SJSA1 (cell line): ENCODE results near the gene OR2V2. TPM values are rescaled to one million over a fixed set of nuclear protein-coding genes. Genes with fewer than 3 reads are reported as not detected.
"Not testable (repeated sequence)": the region's sequence is repeated elsewhere in the genome, so short reads cannot be mapped to it uniquely, and the experiment has no call there.

ENCODE experiments used
- DNase-seq, 2 experiments: peaks; one replicate each; pipeline ENCODE4 v3.0.0-alpha.2; 2015 to 2020; ENCODE audit warnings: low spot score in 2 of 2, low read depth in 1 of 2
- H3K27ac ChIP-seq: fragments of 250-450 bp; sonication (Bioruptor Pico); 2 replicates; pipeline ENCODE4 v1.5.1; 2020; ENCODE audit warnings: mild to moderate bottlenecking, moderate library complexity
- H3K27me3 ChIP-seq: fragments of 250-450 bp; sonication (Bioruptor Pico); replicated peaks from 2 replicates; pipeline ENCODE4 v1.5.1; 2020; ENCODE audit warnings: mild to moderate bottlenecking, moderate library complexity
- H3K36me3 ChIP-seq: fragments of 250-450 bp; sonication (Bioruptor Pico); 2 replicates; pipeline ENCODE4 v1.5.1; 2020; ENCODE audit warnings: mild to moderate bottlenecking
- H3K4me1 ChIP-seq: fragments of 250-450 bp; sonication (Bioruptor Pico); replicated peaks from 2 replicates; pipeline ENCODE4 v1.6.1; 2021; ENCODE audit warnings: mild to moderate bottlenecking
- H3K4me3 ChIP-seq: fragments of 250-450 bp; sonication (Bioruptor Pico); 2 replicates; pipeline ENCODE4 v1.5.1; 2020; ENCODE audit warnings: mild to moderate bottlenecking
- H3K9me3 ChIP-seq: fragments of 250-450 bp; sonication (Bioruptor Pico); replicated peaks from 2 replicates; pipeline ENCODE4 v1.5.1; 2020; ENCODE audit warnings: mild to moderate bottlenecking
- total RNA-seq: library from RNA; depleted of rRNA; stranded (reverse); fragments of >200 nt; shearing (Covaris generic); gene quantifications from 2 replicates; pipeline ENCODE4 v1.2.3, GENCODE V29; 2014

OR2V2 gene
- total RNA-seq, 1 experiment from 2014 or later = not detected

DNA sequence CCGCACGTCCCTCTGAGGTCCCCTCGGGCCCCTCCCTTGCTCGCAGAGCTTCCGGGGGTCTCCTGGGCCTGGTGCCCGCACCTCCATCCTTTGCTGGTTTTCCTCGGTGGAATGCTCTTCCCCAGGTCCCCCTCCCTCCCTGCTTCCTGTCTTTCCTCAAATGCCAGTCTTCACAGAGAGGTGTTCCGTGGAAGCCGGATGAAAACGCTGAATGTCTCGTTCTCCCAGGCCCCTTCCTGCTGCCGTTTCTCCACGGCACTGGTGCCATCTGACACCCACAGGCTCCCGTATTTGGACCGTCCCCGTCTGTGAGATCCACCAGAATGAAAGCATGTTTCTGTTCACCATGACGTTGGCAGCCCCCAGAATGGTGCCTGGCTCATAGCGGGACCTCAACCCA, 20.5 kb upstream of the OR2V2 start:
- H3K27me3 ChIP-seq = peaks cover 25% of the 10 kb centered on the region
- H3K9me3 ChIP-seq = no peaks in the 10 kb centered on the region; the same call in 1 of the 2 replicates
- H3K27ac ChIP-seq = no peak overlapping the region

DNA sequence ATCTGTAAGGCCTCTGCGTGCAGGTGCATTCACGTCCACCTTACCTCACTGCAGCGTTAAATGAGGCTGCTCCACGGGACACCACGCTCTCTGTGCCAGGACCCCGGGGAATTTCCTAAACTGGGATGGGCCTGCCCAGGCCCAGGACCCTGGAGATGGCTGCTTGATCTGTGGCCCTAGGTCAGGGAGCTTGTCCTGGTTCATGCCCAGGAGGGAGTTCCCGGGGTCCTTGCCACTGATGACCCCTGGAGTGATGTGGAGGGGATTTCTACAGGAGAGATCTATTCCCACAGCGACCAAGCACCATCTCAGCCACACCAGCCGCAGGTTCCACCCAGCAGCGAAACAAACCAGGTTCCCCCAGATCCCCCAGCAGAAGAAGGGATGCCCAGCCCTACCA, 19.9 kb upstream of the OR2V2 start:
- H3K4me1 ChIP-seq = no peaks in the 10 kb centered on the region
- no peak overlapping the region for H3K27ac ChIP-seq
- H3K36me3 ChIP-seq = no peaks in the 10 kb centered on the region
- no peaks in the 10 kb centered on the region; the same call in 1 of the 2 replicates for H3K9me3 ChIP-seq
- DNase-seq = no peak
- no peak overlapping the region for H3K4me3 ChIP-seq
- peaks cover 31% of the 10 kb centered on the region for H3K27me3 ChIP-seq

More for the DNA sequence above, 20.5 kb upstream of the OR2V2 start:
- DNase-seq = no peak
- no peaks in the 10 kb centered on the region for H3K36me3 ChIP-seq
- H3K4me1 ChIP-seq = no peaks in the 10 kb centered on the region
- no peak overlapping the region for H3K4me3 ChIP-seq

DNA sequence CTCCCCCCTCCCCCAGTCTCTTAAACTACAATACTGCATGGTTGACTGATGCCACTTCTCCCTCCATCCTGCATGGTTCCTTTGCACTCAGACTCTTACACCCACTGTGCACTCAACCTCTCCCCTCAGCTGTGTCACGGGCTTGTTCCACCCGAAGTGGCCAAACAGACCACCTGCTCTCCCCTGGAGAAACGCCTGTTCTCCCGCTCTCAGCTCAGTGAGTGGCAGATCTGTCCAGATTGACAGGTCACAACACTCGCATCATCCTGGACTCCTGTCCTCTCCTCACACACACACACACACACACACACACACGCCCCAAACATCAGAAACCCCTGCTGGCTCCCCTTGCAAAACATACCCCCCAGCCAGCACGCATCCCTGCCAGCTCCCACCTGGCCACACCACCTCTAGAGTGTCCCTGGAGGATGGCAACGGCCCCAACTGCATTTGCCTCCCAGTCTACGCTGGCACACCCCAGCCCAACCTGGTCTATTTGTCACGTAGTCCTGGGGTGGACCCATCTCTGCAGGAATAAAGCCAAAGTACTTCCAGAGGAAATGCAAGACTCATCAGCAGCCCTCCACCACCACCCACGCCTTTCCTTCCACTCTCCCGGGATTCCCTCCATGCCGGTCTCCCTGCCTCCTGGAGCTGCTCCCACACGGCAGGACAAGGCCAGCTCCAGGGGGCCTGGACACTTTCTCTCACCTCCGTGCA, 19.3 kb upstream of the OR2V2 start:
- Histone ChIP-seq H3K36me3 (no peaks in the 10 kb centered on the region), H3K9me3 (no peaks in the 10 kb centered on the region; the same call in 1 of the 2 replicates), H3K4me3 (no peak overlapping the region), H3K27ac (no peak overlapping the region), H3K27me3 (peaks cover 26% of the 10 kb centered on the region), H3K4me1 (no peaks in the 10 kb centered on the region)
- DNase-seq = no peak

DNA sequence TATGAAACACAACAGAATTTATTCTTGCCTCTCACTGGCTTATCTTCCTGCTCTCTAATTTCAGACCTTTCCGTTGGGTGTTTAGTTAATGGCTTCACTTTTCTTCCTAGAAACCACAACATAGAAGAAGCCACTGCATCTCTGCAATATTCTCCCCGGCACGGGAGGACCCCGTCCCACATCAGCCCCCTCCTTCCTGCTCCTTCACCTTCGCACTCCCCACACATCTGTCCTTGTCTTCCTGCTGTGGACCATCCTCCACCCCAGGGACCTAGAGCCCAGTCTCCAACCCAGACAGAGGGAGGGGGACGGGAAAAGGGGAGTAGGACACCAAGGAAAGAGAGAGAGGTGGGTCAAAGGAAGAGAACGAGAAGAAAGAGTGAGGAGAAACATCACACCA, 17.8 kb upstream of the OR2V2 start:
- Histone ChIP-seq H3K4me1 (no peaks in the 10 kb centered on the region), H3K4me3 (no peak overlapping the region), H3K27me3 (peaks cover 24% of the 10 kb centered on the region), H3K36me3 (no peaks in the 10 kb centered on the region), H3K27ac (no peak overlapping the region), H3K9me3 (no peaks in the 10 kb centered on the region; the same call in 1 of the 2 replicates)
- DNase-seq = no peak

GRCh38 chr5:181130081-181130480, 17.3 kb upstream of the OR2V2 start:
- not testable (repeated sequence) for H3K36me3 ChIP-seq, H3K9me3 ChIP-seq, DNase-seq, H3K4me3 ChIP-seq, H3K27ac ChIP-seq, H3K4me1 ChIP-seq
- H3K27me3 ChIP-seq = peaks cover 24% of the 10 kb centered on the region

DNA sequence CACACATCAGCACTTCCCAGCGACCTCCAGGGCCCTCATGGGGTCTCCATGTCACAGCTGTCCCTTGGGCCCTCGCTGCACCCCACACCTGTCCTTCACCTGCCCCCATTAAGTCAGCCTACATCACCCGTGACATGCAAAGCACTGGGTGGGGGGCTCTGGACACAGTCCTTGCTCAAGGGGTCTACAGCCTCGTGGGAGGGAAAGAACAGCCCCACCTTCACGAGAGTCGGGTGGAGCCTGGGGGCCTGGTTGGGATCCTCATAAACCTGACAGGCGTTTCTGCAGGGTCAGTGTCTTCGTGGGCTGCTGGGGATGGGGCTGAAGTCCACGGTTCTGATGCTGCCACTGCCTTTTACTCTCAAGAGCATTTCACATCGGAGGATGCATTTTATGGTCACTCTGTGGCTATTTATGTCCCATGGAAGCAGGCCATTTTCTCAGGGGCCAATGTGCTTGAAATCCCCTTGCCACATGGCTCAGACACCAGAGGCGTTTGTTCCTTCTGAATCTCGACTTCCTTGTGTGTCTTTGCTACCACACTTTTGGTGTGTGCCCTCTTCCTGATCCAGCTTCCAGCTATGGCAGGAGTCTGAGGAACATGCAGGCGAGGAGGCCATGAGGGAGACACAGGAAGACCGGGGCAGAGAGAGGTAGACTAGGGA, 16.4 kb upstream of the OR2V2 start, which contains the start of gene OR2V1:
Gene OR2V1, minus strand, starts transcription at position 338 of the 665 bp plus-strand sequence. CDS start 5,865 bp downstream, outside the sequence.
- H3K27ac ChIP-seq = no peak within 1 kb of the TSS
- no peak for DNase-seq

GRCh38 chr5:181131514-181131913, 15.9 kb upstream of the OR2V2 start:
- Histone ChIP-seq H3K9me3 (peaks cover 4% of the 10 kb centered on the region; the same call in 1 of the 2 replicates), H3K4me1 (no peaks in the 10 kb centered on the region), H3K27ac (no peak overlapping the region), H3K27me3 (peaks cover 24% of the 10 kb centered on the region), H3K4me3 (no peak overlapping the region), H3K36me3 (no peaks in the 10 kb centered on the region)
- no peak for DNase-seq

More for the DNA sequence above, 16.4 kb upstream of the OR2V2 start, which contains the start of gene OR2V1:
- no peak within 1 kb of the TSS for H3K4me3 ChIP-seq
- H3K9me3 ChIP-seq = peaks cover under 1% of the 10 kb centered on the region; the same call in 1 of the 2 replicates
- peaks cover 24% of the 10 kb centered on the region for H3K27me3 ChIP-seq
- H3K4me1 ChIP-seq = no peaks in the 10 kb centered on the region
- H3K36me3 ChIP-seq = no peaks in the 10 kb centered on the region

DNA sequence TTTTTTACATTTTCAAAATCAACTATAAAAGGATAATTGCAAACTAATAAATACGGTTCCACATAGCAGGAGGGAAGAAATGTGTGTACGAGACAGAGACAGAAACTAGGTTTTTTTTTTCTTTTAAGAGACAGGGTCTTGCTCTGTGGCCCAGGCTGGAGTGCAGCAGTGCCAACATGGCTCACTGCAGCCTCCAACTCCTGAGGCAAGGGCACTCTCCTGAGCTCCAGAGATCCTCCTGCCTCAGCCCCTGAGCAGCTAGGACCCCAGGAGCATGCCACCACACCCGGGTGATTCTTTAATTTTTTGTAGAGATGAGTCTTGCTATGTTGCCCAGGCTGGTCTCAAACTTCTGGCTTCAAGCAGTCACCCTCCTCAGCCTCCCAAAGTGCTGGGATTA, 14.3 kb upstream of the OR2V2 start:
- no peak for DNase-seq
- Histone ChIP-seq H3K36me3 (no peaks in the 10 kb centered on the region), H3K4me3 (no peak overlapping the region), H3K4me1 (no peaks in the 10 kb centered on the region), H3K27me3 (peaks cover 15% of the 10 kb centered on the region; the same call in 1 of the 2 replicates), H3K27ac (no peak overlapping the region), H3K9me3 (peaks cover 4% of the 10 kb centered on the region; the same call in 1 of the 2 replicates)

DNA sequence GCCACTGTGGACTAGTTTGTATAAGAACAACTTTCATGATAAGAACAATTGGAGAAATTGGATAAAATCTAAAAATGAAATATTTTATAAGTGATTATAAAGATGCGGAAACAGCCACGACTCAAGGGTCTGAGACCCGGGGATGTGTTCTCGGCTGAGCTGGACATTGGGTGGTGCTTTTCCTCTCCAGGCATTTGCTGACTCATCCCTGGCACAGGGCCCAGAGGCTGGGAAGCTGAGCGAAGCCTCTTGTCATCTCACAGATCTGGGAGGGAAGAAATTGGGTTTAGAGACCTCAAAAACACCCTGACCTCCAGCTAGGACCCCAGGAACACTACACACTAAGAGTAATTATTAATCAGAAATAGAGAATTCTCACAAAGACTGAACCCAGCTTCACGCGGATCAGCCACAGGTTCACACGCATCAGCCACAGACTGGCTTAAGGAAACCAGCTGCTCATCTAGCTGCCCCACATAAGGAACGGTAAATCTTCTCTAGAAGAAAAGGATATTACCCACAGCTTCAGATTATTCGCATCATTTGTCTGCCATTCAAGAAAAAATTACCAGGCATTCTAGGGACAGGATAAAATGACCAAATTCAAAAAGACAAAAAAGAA, 13.7 kb upstream of the OR2V2 start:
- Histone ChIP-seq H3K9me3 (peaks cover 4% of the 10 kb centered on the region; the same call in 1 of the 2 replicates), H3K4me3 (no peak overlapping the region), H3K27me3 (peaks cover 15% of the 10 kb centered on the region; the same call in 1 of the 2 replicates), H3K4me1 (no peaks in the 10 kb centered on the region), H3K36me3 (no peaks in the 10 kb centered on the region), H3K27ac (no peak overlapping the region)
- peak; percentile 33 to 74 for DNase-seq

DNA sequence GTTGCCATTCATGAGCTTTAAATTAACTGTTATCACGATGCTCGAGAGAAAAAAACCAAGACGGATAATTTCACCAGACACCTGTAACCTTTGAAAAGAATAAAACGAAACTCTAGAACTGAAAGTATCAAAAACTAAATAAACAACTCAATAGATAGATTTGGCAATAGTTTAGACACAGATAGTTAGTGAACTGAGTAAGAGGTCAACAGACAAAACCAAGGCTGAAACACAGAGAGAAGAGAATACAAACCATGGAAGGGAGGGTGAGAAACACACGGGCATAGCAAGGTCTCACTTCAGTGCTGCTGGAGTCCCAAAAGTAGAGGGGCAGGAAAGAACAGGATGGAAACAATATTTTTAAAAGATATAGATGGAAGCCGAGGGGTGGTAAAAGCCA, 13.1 kb upstream of the OR2V2 start:
- Histone ChIP-seq H3K4me3 (no peak overlapping the region), H3K4me1 (no peaks in the 10 kb centered on the region), H3K27ac (no peak overlapping the region), H3K27me3 (peaks cover 15% of the 10 kb centered on the region; the same call in 1 of the 2 replicates), H3K36me3 (no peaks in the 10 kb centered on the region), H3K9me3 (peaks cover 4% of the 10 kb centered on the region; the same call in 1 of the 2 replicates)
- DNase-seq = no peak

DNA sequence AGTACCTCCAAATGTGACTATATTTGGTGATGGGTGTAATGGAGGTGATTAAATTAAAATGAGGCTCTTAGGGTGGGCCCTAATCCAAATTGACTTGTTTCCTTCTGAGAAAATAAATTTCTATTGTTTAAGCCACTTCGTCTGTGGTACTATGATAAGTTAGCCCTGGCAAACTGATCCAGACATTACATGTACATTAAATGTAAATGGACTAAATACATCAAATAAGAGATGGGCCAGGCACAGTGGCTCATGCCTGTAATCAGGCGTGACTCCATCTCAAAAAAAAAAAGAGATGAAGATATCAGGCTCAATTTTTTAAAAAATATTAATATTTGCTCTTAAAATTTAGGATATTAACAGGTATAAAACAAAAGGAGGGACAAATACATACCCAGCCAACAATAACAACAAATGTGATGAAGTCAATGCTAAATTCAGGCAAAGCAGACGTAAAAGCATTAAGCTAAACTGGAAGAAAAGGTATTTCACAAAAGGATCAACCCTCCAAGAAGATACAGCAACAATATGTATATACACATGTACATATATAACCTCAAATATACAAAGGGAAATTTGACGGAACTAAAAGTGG, 10.9 kb upstream of the OR2V2 start:
- Histone ChIP-seq H3K9me3 (peaks cover 4% of the 10 kb centered on the region; the same call in 1 of the 2 replicates), H3K36me3 (no peaks in the 10 kb centered on the region), H3K4me1 (no peaks in the 10 kb centered on the region), H3K27me3 (peaks cover 17% of the 10 kb centered on the region; the same call in 1 of the 2 replicates), H3K27ac (no peak overlapping the region), H3K4me3 (no peak overlapping the region)
- no peak for DNase-seq

DNA sequence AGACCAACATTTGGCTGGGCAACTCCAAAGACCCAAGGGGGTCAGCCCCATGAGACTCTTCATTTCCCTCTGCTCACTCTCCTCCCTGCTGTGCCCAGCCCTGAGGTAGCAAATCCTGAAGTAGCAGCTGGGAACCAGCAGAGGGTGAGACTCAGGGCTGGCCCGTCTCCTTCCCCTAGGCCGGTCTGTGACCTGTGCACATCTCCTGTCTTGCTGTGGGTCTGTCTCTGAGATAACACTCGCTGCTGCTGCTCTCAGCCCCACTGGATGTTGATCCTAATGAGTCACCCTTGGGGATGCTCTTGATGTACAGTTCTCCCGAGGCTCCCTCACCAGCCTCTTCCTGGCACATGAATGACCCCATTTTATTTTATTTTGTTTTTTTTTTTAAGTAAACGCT, 9.1 kb upstream of the OR2V2 start:
- Histone ChIP-seq H3K36me3 (no peaks in the 10 kb centered on the region), H3K4me3 (no peak overlapping the region), H3K27me3 (peaks cover 9% of the 10 kb centered on the region; the same call in 1 of the 2 replicates), H3K4me1 (no peaks in the 10 kb centered on the region), H3K27ac (no peak overlapping the region), H3K9me3 (peaks cover 4% of the 10 kb centered on the region; the same call in 1 of the 2 replicates)
- no peak for DNase-seq

GRCh38 chr5:181140766-181141165, 6.6 kb upstream of the OR2V2 start:
- Histone ChIP-seq H3K4me1 (no peaks in the 10 kb centered on the region), H3K36me3 (no peaks in the 10 kb centered on the region), H3K27me3 (peaks cover 2% of the 10 kb centered on the region; the same call in 1 of the 2 replicates), H3K4me3 (no peak overlapping the region), H3K27ac (no peak overlapping the region), H3K9me3 (peaks cover 9% of the 10 kb centered on the region)
- DNase-seq = no peak
